ENCODE results near the gene CHCHD10.

CHCHD10 gene

DNA sequence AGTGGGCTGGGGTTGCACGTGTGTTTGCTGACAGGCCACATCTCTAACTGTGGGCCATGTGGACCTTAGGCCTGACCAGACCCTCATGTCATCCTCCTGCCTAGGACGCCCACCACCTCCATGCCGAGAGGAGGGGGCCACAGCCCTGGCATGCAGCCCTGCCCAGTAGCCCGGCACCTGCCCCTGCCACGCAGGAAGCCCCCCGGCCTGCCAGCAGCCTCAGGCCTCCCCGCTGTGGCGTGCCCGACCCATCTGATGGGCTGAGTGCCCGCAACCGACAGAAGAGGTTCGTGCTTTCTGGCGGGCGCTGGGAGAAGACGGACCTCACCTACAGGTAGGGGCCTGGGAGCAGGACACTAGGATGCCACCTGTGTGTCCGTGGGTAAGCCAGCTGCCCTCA lies 11.3 kb upstream of the CHCHD10 start:
- H2AFZ ChIP-seq: no peak overlapping the region
- H3K4me1 ChIP-seq: no peaks in the 10 kb centered on the region
- H3K9ac ChIP-seq: no peak overlapping the region
- H3K79me2 ChIP-seq: no peaks in the 10 kb centered on the region
- no peaks in the 10 kb centered on the region for H3K9me3 ChIP-seq (ENCODE audit: control insufficient read depth, low read length)
- no peak overlapping the region for H3K4me2 ChIP-seq (ENCODE audit: low read length)
- no peaks in the 10 kb centered on the region for H3K27me3 ChIP-seq (ENCODE audit: control insufficient read depth, insufficient read depth, low read length)
- H3K36me3 ChIP-seq (ENCODE audit: control insufficient read depth, insufficient read depth, low read length): no peaks in the 10 kb centered on the region
- TF ChIP-seq, protein P1, sequence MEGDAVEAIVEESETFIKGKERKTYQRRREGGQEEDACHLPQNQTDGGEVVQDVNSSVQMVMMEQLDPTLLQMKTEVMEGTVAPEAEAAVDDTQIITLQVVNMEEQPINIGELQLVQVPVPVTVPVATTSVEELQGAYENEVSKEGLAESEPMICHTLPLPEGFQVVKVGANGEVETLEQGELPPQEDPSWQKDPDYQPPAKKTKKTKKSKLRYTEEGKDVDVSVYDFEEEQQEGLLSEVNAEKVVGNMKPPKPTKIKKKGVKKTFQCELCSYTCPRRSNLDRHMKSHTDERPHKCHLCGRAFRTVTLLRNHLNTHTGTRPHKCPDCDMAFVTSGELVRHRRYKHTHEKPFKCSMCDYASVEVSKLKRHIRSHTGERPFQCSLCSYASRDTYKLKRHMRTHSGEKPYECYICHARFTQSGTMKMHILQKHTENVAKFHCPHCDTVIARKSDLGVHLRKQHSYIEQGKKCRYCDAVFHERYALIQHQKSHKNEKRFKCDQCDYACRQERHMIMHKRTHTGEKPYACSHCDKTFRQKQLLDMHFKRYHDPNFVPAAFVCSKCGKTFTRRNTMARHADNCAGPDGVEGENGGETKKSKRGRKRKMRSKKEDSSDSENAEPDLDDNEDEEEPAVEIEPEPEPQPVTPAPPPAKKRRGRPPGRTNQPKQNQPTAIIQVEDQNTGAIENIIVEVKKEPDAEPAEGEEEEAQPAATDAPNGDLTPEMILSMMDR (IDR thresholded peaks at IDR 0.05): no peak
- H3K27ac ChIP-seq: no peak overlapping the region
- H3K4me3 ChIP-seq (ENCODE audit: low read depth, low read length): no peak overlapping the region

DNA sequence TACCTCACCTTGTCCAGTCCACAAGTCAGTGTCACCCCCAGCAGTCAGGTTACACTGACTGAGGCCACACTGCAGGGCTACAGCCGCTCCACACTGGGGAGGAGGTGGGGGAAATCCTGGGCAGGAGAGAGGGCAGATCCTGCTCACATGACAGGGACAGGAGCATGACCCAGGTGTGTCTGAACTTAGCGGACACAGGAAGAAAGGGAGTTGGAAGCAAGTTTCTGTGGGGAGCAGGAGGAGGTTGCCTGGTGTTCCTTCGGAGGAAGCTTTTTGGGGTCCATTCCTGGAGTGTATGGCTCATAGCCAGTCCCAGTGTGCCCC lies 10.8 kb upstream of the CHCHD10 start:
- H3K9ac ChIP-seq: no peak overlapping the region
- H3K27ac ChIP-seq: no peak overlapping the region
- H3K4me3 ChIP-seq (ENCODE audit: low read depth, low read length): no peak overlapping the region
- no peak overlapping the region for H2AFZ ChIP-seq
- TF ChIP-seq, protein P1 (IDR thresholded peaks at IDR 0.05): no peak
- H3K9me3 ChIP-seq (ENCODE audit: control insufficient read depth, low read length): no peaks in the 10 kb centered on the region
- H3K27me3 ChIP-seq (ENCODE audit: control insufficient read depth, insufficient read depth, low read length): no peaks in the 10 kb centered on the region
- no peaks in the 10 kb centered on the region for H3K79me2 ChIP-seq
- no peak overlapping the region for H3K4me2 ChIP-seq (ENCODE audit: low read length)
- no peaks in the 10 kb centered on the region for H3K4me1 ChIP-seq
- no peaks in the 10 kb centered on the region for H3K36me3 ChIP-seq (ENCODE audit: control insufficient read depth, insufficient read depth, low read length)

DNA sequence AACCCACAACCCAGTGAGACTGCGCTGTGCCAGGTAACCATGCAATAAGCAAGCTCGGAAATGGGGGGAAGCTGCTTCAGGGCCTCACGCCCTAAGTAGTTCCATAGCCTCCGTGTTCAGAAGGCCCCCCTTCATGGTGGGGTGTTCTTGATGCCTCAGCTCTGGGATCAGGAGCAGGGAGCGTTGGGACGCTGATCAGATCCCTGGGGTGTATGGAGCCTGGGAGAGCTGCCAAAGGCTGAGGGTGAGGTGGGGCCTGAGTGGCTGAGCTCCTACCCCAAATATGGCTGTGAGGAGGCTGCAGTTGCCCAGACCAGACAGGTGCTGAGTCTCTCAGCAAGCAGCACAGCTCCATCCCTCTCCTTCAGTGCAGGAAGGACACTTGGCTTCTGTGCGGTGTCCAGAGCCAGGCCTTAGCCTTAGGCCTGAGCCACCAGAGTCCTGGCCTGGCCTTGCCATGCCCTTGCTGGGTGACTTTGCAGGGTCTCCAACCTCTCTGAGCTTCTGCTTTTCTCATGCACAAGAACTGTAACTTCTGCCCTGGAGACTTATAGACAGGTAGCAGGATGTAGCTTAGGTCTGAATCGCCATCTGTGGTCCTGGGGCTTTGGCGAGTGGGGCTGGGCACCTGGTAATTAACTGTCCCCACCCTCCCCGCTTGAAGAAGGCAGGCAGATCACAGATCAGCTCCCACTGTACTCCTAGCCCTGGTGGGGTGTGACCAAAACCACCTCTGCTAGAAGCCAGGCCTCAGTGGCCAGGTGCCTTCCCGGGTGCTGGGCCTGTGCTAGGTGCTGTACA lies 10.2 kb upstream of the CHCHD10 start:
- H3K9ac ChIP-seq: no peak overlapping the region
- H3K9me3 ChIP-seq (ENCODE audit: control insufficient read depth, low read length): no peaks in the 10 kb centered on the region
- H3K4me1 ChIP-seq: no peaks in the 10 kb centered on the region
- no peaks in the 10 kb centered on the region for H3K36me3 ChIP-seq (ENCODE audit: control insufficient read depth, insufficient read depth, low read length)
- TF ChIP-seq, protein P1 (IDR thresholded peaks at IDR 0.05): no peak
- H3K79me2 ChIP-seq: no peaks in the 10 kb centered on the region
- H3K27ac ChIP-seq: no peak overlapping the region
- no peaks in the 10 kb centered on the region for H3K27me3 ChIP-seq (ENCODE audit: control insufficient read depth, insufficient read depth, low read length)
- no peak overlapping the region for H3K4me3 ChIP-seq (ENCODE audit: low read depth, low read length)
- no peak overlapping the region for H3K4me2 ChIP-seq (ENCODE audit: low read length)
- H2AFZ ChIP-seq: no peak overlapping the region

DNA sequence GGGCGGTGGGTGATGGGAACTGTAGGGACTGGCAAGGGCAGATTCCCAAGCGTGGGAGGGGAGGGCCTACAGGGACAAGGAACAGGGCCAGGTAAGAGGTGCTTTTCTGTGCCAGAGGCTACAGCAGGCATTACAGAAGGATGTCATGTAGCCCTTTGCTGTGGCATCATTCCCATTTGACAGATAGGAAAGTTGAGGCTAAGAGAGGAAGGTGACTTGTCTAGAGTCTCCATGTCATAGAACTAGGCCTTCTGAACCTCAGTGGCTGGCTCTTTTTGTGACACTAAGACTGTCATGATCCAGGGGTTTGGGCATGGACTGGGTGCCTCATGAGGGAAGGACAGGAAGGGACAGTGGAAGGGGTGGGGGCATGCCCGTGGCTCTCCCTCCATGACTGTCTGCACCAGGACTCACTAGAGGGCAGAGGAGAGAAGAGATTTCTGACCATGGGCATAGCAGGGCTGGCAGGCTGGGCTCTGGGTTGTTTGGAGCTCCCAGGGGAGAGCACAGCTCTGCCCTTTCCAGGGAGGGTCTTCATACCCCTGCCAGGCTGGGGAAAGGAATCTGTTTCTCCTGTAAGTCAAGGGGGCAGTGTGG lies 8.1 kb upstream of the CHCHD10 start:
- H2AFZ ChIP-seq: no peak overlapping the region

More for the DNA sequence above, 8.1 kb upstream of the CHCHD10 start:
- no peaks in the 10 kb centered on the region for H3K9me3 ChIP-seq (ENCODE audit: control insufficient read depth, low read length)
- H3K4me2 ChIP-seq (ENCODE audit: low read length): no peak overlapping the region
- no peak overlapping the region for H3K9ac ChIP-seq
- no peak overlapping the region for H3K4me3 ChIP-seq (ENCODE audit: low read depth, low read length)
- H3K27ac ChIP-seq: no peak overlapping the region
- no peaks in the 10 kb centered on the region for H3K27me3 ChIP-seq (ENCODE audit: control insufficient read depth, insufficient read depth, low read length)
- H3K79me2 ChIP-seq: no peaks in the 10 kb centered on the region
- TF ChIP-seq, protein P1 (IDR thresholded peaks at IDR 0.05): no peak
- H3K4me1 ChIP-seq: no peaks in the 10 kb centered on the region
- H3K36me3 ChIP-seq (ENCODE audit: control insufficient read depth, insufficient read depth, low read length): no peaks in the 10 kb centered on the region

All from parathyroid adenoma (tissue), 2 donors.